Hepatocyte (in vitro differentiated cells): Measurements from ENCODE around the gene CARD9.

Experiments
- CTCF ChIP-seq: fragments of 200-600 bp; sonication (generic); IDR thresholded peaks from 2 replicates; pipeline ENCODE4 v1.5.1; 2016; ENCODE audit warnings: antibody characterized with exemption, mild to moderate bottlenecking; ENCODE audit not compliant: poor library complexity
- EZH2 ChIP-seq: fragments of 200-600 bp; sonication (generic); IDR thresholded peaks from 2 replicates; pipeline ENCODE4 v1.6.1; 2016; ENCODE audit warnings: antibody characterized with exemption, mild to moderate bottlenecking, borderline replicate concordance
- EZH2phosphoT487 ChIP-seq: fragments of 200-600 bp; sonication (generic); IDR thresholded peaks from one replicate; pipeline ENCODE4 v1.6.1; 2018; ENCODE audit warnings: antibody characterized with exemption, mild to moderate bottlenecking, low read depth, moderate library complexity; ENCODE audit not compliant: unreplicated experiment, severe bottlenecking

DNA sequence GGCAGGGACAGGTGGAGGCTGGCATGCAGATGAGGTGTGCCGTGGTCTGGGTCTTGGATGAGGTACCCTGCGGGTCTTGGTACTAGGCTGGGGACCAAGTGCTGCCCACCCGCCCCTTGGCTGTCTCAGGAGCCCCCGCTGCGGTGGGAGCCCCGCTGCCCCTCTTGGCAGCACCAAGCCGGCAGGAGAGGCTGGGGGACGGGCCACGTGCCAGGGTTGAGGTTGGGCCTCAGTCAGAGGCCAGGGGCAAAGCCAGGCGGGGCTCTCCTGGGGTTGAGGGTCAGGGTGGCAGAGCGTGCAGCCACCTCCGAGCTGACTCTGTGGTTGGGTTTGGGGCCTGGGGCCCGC is 2.0 kb downstream of the CARD9 start:
- TF ChIP-seq CTCF = no peak
- no peak for TF ChIP-seq EZH2
- no peak for TF ChIP-seq EZH2phosphoT487
